Loucy (cell line): ENCODE data around the gene LRRFIP1.

Experiments used
- H2AFZ ChIP-seq: fragments of 200-600 bp; sonication (generic); 2 replicates; pipeline ENCODE4 v1.6.0; 2016; ENCODE audit warnings: antibody characterized with exemption, mild to moderate bottlenecking, low read length, moderate library complexity
- H3F3A ChIP-seq: fragments of 200-600 bp; 2 replicates; pipeline ENCODE4 v1.6.0; 2016; ENCODE audit warnings: antibody characterized with exemption, low read depth, mild to moderate bottlenecking
- H3K27me3 ChIP-seq: fragments of 200-600 bp; sonication (generic); 2 replicates; pipeline ENCODE4 v1.6.1; 2014; ENCODE audit warnings: low read length, mild to moderate bottlenecking; ENCODE audit not compliant: insufficient read depth, poor library complexity, severe bottlenecking
- H3K36me3 ChIP-seq: fragments of 200-600 bp; sonication (generic); 2 replicates; pipeline ENCODE4 v1.6.1; 2016; ENCODE audit warnings: low read length; ENCODE audit not compliant: insufficient read depth
- H3K4me1 ChIP-seq: fragments of 200-600 bp; sonication (generic); 2 replicates; pipeline ENCODE4 v1.5.1; 2014; ENCODE audit warnings: low read length, mild to moderate bottlenecking; ENCODE audit not compliant: insufficient read depth, poor library complexity, severe bottlenecking
- H3K4me2 ChIP-seq: fragments of 200-600 bp; sonication (generic); 2 replicates; pipeline ENCODE4 v1.6.0; 2014; ENCODE audit warnings: antibody characterized with exemption, low read length, low read depth, mild to moderate bottlenecking; ENCODE audit not compliant: poor library complexity, severe bottlenecking
- H3K4me3 ChIP-seq: fragments of 200-600 bp; sonication (generic); 2 replicates; pipeline ENCODE4 v1.5.1; 2014; ENCODE audit warnings: low read length, mild to moderate bottlenecking, mixed read lengths; ENCODE audit not compliant: poor library complexity, severe bottlenecking
- H3K79me2 ChIP-seq: fragments of 200-600 bp; sonication (generic); 2 replicates; pipeline ENCODE4 v1.6.1; 2014; ENCODE audit warnings: low read length; ENCODE audit not compliant: insufficient read depth
- H3K9ac ChIP-seq: fragments of 200-600 bp; sonication (generic); 2 replicates; pipeline ENCODE4 v1.6.0; 2014; ENCODE audit warnings: mild to moderate bottlenecking, low read depth, low read length, moderate library complexity; ENCODE audit not compliant: poor library complexity, severe bottlenecking
- H3K9me2 ChIP-seq: fragments of 200-600 bp; sonication (generic); replicated peaks from 2 replicates; pipeline ENCODE4 v1.6.1; 2016; ENCODE audit warnings: low read depth, low read length, mixed read lengths
- H3K9me3 ChIP-seq: fragments of 200-600 bp; sonication (generic); 2 replicates; pipeline ENCODE4 v1.6.1; 2014; ENCODE audit warnings: mild to moderate bottlenecking, antibody characterized with exemption, low read length, low read depth; ENCODE audit not compliant: insufficient read depth
- H4K20me1 ChIP-seq: fragments of 200-600 bp; sonication (generic); 2 replicates; pipeline ENCODE4 v1.6.0; 2014; ENCODE audit warnings: antibody characterized with exemption, low read length, mild to moderate bottlenecking; ENCODE audit not compliant: insufficient read depth, poor library complexity, severe bottlenecking
- EZH2phosphoT487 ChIP-seq: fragments of 200-600 bp; IDR thresholded peaks from 2 replicates; pipeline ENCODE4 v1.6.1; 2018; ENCODE audit warnings: antibody characterized with exemption, mild to moderate bottlenecking, moderate library complexity, borderline replicate concordance
- TF ChIP-seq, protein P1 (sequence below): fragments of 200-600 bp; sonication (generic); conservative IDR thresholded peaks from 2 replicates; pipeline ENCODE4 v1.5.1; 2014; ENCODE audit warnings: mild to moderate bottlenecking, antibody characterized with exemption, low read length

LRRFIP1 gene

DNA sequence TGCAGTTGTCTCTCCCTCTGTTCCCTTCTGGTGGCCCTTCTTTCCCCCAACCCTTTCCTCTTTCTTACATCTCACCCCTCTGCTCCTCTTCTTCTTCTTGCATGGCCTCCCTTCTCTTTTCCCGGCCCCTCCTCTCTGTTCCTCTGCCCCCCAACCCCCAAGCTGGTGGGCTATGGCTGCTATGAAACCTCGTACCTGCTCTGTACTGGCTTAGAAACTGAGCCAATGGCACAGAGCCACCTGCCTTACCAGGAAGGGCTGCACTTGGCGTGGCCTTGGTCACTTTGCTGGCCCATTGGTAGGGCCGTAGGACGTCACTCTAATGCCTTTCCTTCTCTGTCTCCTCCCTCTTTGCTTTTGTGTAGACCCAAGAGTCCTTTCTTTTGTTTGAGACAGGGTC is 78.9 kb downstream of the LRRFIP1 start:
- no peak overlapping the region for H3K9ac ChIP-seq
- peaks cover 92% of the 10 kb centered on the region for H4K20me1 ChIP-seq
- H3K79me2 ChIP-seq = peaks cover 99% of the 10 kb centered on the region
- H3K36me3 ChIP-seq = peaks cover 37% of the 10 kb centered on the region; the same call in 1 of the 2 replicates
- H3K4me3 ChIP-seq = no peak overlapping the region
- H3K9me3 ChIP-seq = no peaks in the 10 kb centered on the region
- no peak overlapping the region for H3K4me2 ChIP-seq
- no peaks in the 10 kb centered on the region for H3F3A ChIP-seq
- H3K4me1 ChIP-seq = peaks cover 32% of the 10 kb centered on the region
- no peak overlapping the region for H2AFZ ChIP-seq
- H3K27me3 ChIP-seq = no peaks in the 10 kb centered on the region
- TF ChIP-seq, protein P1, sequence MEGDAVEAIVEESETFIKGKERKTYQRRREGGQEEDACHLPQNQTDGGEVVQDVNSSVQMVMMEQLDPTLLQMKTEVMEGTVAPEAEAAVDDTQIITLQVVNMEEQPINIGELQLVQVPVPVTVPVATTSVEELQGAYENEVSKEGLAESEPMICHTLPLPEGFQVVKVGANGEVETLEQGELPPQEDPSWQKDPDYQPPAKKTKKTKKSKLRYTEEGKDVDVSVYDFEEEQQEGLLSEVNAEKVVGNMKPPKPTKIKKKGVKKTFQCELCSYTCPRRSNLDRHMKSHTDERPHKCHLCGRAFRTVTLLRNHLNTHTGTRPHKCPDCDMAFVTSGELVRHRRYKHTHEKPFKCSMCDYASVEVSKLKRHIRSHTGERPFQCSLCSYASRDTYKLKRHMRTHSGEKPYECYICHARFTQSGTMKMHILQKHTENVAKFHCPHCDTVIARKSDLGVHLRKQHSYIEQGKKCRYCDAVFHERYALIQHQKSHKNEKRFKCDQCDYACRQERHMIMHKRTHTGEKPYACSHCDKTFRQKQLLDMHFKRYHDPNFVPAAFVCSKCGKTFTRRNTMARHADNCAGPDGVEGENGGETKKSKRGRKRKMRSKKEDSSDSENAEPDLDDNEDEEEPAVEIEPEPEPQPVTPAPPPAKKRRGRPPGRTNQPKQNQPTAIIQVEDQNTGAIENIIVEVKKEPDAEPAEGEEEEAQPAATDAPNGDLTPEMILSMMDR = no peak
- no peak for TF ChIP-seq EZH2phosphoT487
- H3K9me2 ChIP-seq = no peaks in the 10 kb centered on the region

DNA sequence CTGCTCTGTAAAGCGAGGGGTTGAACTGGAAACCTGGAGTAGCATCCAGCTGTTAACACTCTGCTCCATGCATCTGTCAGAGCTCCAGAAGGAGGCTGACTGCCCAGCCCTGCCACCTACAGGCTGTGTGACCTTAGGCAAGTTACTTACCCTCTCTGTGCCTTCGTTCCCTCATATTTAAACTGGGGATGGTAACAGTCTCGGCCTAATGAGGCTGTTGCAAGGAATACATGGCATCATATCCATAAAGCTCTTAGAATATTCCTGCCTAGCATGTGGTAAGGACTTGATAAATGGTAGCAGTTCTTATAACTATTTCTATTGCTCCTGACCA is 80.6 kb downstream of the LRRFIP1 start:
- H3F3A ChIP-seq = no peaks in the 10 kb centered on the region
- H3K36me3 ChIP-seq = peaks cover 54% of the 10 kb centered on the region; the same call in 1 of the 2 replicates
- H3K9me2 ChIP-seq = no peaks in the 10 kb centered on the region
- H3K4me2 ChIP-seq = no peak overlapping the region
- TF ChIP-seq EZH2phosphoT487 = no peak
- TF ChIP-seq, protein P1 = no peak
- no peaks in the 10 kb centered on the region for H3K27me3 ChIP-seq
- no peak overlapping the region for H3K4me3 ChIP-seq
- peaks cover 84% of the 10 kb centered on the region for H4K20me1 ChIP-seq
- H3K9ac ChIP-seq = no peak overlapping the region
- H3K9me3 ChIP-seq = no peaks in the 10 kb centered on the region
- H3K4me1 ChIP-seq = peaks cover 14% of the 10 kb centered on the region
- H2AFZ ChIP-seq = no peak overlapping the region
- peaks cover 99% of the 10 kb centered on the region for H3K79me2 ChIP-seq

DNA sequence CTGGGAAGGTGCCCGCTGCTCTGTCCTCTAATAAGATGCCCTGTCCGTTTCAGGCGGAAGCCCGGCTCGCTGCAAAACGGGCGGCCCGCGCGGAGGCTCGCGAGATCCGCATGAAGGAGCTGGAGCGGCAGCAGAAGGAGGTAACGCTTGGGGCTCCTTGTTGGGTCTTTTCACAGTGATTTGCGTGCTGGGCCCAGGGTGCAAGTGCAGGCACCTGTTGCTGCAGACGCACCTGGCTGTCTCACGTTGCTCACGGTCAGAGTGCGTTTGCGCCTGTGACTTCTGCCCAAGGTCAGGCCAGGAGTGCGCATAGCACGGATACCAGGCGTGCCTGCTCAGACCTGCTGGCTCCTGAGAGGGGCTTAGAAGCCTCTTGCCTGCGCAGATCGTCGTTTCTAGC is 81.1 kb downstream of the LRRFIP1 start:
- Histone ChIP-seq H3K4me2 (no peak overlapping the region), H3K79me2 (peaks cover 99% of the 10 kb centered on the region), H3K9me2 (no peaks in the 10 kb centered on the region), H3K4me1 (peaks cover 10% of the 10 kb centered on the region), H3K27me3 (no peaks in the 10 kb centered on the region), H3K9me3 (no peaks in the 10 kb centered on the region), H3K36me3 (peaks cover 58% of the 10 kb centered on the region; the same call in 1 of the 2 replicates), H4K20me1 (peaks cover 84% of the 10 kb centered on the region), H3K4me3 (no peak overlapping the region), H2AFZ (no peak overlapping the region), H3F3A (no peaks in the 10 kb centered on the region), H3K9ac (no peak overlapping the region)
- no peak for TF ChIP-seq EZH2phosphoT487
- TF ChIP-seq, protein P1 = no peak
